Ramos (cell line): ENCODE data around the gene CACTIN.

Source experiments
- in situ Hi-C: fragments of 300-500 bp; cut with MboI; formaldehyde crosslinking; loops from one replicate; pipeline ENCODE4 v1.14.3; 2022; ENCODE audit warnings: low sequenced_read_pairs; ENCODE audit not compliant: unreplicated experiment

Gene CACTIN

GRCh38 chr19:3664879-3665642, 38.5 kb upstream of the CACTIN start:
- in situ Hi-C loops, result loop anchor here (5.0 kb wide), 1 partner anchor 37 kb away; the partner anchor contains the start of gene PIP5K1C

DNA sequence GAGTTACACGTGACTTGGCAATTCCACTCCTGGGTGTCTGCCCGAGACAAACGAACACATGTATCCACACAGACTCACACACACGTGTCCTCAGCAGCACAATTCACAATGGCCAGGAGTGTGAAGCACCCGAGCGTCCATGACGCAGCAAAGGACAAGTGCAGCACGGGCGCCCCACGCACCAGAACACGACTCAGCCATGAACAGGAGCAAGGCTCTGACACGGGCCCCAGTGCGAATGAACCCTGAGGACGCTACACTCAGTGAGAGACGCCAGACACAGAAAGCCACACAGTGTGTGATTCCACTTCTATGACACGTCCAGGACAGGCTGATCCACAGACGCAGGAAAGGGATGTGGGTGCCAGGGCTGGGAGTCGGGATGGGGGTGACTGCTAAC, 37.2 kb upstream of the CACTIN start:
- in situ Hi-C loops, result loop anchor here (5.0 kb wide), 1 partner anchor 38 kb away; the partner anchor contains the start of gene PIP5K1C

- in situ Hi-C loops, result loop anchor here (5.0 kb wide), 1 partner anchor 41 kb away; the partner anchor contains the start of gene PIP5K1C
Observed at GRCh38 chr19:3661284-3662238, 35.0 kb upstream of the CACTIN start.

DNA sequence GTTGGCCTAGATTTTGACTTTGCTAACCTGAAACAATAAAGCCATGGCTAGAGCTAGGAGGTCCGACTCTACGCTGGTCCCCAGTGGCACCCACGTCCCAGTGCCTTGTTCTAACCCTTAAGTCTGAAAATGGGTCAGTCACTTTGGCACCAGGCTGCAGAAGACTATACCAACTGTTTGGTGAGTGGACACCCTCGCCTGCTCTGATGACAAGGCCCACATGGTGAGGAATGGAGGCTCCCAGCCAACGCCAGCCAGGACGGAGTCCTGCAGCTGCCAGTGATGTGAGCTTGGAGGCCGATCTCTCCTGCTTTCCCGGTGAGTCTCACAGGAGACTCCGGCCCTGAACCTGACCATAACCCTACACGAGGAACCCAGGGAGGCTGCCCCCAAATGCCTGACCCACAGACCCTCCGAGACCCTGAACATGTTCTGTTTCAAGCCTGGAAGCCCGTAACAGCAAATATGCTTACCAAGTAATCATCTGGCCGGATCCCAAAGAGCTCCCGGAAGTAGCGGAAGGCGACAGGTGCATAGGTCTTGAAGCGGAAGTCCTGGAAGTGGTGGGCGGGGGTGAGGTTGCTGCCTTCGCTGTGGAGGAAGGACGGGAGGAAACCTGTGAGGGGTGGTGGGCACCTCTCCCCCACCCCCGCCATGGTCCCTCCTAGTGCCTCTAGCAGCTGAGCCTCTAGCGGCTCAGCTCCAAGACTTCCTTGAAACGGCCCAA, 34.1 kb upstream of the CACTIN start:
- in situ Hi-C loops, result loop anchor here (5.0 kb wide), 1 partner anchor 42 kb away; the partner anchor contains the start of gene PIP5K1C

DNA sequence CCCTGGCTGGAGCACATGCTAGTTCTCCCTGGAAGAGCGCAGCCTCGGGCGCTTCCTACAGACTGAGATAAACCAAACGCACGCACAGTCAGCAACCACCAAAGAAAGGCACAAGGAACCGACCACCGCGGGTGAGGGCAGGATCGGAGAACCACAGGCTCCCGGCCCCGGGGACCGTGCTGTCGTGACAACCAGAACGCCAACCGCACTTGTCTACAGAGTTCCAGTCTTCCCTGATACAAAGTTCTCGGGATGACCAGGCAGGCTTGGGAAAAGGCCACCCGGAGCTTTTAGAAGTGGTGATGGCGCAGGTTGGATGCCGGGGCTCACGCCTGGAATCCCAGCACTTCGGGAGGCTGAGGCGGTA, 33.1 kb upstream of the CACTIN start:
- in situ Hi-C loops, result loop anchor here (5.0 kb wide), 1 partner anchor 43 kb away; the partner anchor contains the start of gene PIP5K1C

GRCh38 chr19:3658870-3659745, 32.5 kb upstream of the CACTIN start:
- in situ Hi-C loops, result no loop called here

- in situ Hi-C loops, result no loop called here
Observed at GRCh38 chr19:3658004-3658869, 31.6 kb upstream of the CACTIN start.

GRCh38 chr19:3657395-3657769, 30.8 kb upstream of the CACTIN start:
- in situ Hi-C loops, result no loop called here

DNA sequence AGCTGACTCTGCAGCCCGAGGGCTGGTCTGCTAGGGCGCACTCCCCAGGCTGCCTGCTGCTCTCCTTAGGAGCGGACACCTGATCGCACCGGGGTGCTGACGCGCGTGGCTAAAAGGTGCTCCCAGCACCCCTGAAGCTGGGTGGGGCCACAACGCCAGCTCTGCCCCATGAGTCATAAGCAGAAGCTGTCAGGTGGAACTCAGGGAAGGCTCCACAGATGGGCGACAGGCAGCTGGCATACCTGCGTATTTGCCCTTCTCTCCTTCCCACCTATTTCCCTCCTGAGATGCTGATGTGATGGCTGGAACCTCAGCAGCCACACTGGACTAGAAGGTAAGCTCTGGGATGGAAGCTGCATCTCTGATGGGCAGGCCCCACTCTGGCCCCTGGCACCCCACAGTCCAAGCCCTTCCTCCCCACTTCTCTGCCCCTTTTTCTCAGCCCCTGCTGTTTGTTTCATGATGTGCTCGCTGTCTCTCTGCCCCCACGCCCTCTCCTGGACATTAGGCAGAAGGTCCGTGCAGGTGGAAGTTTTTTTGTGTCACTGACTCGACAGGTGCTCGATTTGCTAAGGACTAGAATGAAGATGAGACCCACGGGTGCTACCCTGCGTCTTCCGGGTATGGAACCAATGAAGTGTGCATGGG, 30.3 kb upstream of the CACTIN start:
- in situ Hi-C loops, result no loop called here

DNA sequence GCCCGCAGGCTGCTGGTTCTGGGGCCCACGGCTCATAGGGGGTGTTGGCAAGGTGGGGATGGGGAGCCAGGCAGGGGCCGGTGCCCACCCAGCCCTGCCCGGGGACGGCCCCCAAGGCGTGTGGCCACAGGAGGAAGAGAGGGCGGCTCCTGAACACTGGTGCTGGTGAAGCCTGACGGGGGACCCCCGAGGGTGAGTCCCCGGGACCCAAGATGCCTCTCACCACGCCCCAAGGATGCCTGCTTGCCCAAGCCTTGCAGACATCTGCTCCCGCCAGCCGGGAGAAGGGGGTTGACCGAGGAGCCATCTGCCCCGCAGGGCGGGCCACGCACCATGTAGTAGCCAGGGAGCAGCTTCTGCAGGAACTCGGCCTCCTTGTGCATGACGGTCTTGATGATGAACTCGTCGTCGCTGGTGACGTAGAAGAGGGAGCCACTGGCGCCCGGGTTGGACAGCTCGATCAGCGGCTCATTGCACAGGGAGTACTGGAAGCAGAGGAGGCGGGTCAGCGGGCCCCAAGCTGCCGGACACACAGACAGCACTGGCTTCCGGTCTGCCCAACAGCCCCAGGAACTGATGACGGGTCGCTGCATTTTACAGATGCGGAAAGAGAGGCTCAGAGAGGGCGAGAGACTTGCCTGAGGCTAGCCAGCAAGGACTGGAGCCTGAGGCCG, 29.6 kb upstream of the CACTIN start:
- in situ Hi-C loops, result no loop called here

GRCh38 chr19:3655402-3656072, 28.9 kb upstream of the CACTIN start:
- in situ Hi-C loops, result no loop called here

DNA sequence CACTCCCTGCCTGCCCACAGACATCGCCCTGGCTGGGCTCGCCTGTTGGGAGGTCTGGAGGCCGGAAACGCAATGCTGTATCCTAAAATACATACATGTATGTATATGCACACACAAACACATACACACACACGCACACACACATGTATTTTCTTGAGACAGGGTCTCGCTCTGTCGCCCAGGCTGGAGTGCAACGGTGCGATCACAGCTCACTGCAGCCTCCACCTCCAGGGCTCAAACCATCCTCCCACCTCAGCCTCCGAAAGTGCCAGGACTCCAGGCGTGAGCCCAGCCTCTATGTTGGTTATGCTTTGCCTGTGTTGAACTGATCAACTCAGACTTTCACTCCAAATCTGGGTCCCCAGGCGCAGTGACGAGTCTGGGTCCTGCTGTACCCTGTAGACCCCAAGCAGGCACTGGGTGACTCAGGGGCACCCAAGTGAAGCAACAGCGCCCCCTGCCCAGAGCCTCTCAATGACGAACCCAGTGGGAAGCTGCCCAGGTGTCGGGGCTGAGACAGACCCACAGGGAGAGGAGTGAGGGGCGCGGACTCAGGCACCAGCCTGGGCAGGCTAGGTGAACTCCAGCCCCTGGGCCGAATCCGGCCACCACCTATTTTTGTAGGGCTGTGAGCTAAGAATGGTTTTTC, 27.4 kb upstream of the CACTIN start:
- in situ Hi-C loops, result no loop called here

DNA sequence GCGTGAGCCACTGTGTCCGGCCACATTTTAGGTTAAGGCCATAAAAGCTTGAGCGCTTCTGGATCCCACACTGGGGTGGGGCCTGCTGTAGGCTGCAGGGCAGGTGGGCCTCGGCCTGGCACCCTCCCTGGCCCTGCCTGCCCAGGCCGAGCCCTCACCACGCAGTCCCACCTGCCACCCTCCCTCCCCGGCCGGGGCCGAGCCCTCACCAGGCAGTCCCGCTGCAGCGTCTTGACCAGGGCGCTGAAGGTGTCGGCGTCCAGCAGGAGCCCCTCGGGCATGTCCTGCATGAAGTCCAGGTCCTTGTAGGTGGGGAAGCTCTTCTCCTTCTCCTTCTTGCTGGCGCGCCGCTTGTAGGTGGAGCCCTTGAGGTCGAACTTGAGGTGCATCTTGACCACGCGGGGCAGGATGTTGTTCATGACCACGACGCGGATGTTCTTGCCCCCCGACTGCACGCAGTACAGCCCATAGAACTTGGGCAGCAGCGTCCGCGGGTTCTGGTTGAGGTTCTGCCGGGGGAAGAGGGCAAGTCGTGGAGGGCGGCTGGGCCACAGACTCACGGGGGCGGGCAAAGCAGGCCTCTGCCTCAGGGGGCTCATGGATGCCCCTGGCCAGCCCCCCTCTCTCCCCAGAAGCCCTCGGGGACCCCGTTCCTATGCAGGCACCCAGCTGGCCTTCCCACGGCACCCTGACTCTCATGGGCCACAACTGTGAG, 26.6 kb upstream of the CACTIN start:
- in situ Hi-C loops, result no loop called here

DNA sequence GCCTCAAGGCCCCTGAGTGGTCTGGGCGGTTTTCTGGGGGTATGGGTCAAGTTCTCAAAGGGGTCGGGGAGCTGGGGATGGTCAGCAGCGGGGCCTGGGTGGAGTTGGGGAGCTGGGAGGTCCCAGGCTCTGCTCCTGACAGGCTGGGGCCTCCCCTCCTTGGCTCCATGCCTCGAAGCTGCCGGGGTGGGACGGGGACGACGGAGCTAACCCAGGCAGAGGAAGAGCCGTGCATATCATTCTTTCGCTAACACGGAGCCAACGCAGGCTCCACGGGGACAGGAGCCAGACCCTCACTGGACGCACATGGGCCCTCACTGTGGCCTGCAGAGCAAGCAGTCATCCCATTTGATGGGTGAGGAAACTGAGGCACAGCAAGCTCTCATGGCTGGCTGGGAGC, 25.8 kb upstream of the CACTIN start:
- in situ Hi-C loops, result no loop called here

- in situ Hi-C loops, result no loop called here
Observed at GRCh38 chr19:3651684-3652083, 25.1 kb upstream of the CACTIN start.

DNA sequence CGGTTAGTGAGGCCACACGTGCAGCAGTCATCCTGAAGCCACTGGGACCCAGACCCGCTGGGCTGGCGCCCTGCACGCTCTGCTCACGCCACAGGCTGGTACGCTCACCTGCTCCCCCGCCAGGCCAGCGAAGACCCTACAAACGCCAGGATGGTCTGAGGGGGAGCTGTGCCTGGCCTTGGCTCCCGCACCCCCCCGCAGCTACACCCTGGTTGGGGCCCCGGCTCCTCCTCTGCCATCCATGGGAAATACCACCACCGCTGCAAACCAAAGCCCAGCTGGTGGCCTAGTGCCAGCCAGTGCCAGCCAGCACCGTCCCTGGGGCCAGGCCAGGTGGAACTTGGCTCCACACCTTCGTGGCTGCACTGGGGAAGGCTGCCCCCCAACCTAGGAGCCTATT, 23.3 kb upstream of the CACTIN start:
- in situ Hi-C loops, result no loop called here
